GM23338 (cell line): ENCODE data around the gene COX8A.

Experiments
- CTCF ChIP-seq, 2 experiments: fragments of 200-600 bp in 1 of 2; sonication (generic) in 1 of 2; conservative IDR thresholded peaks; 2 replicates each; pipeline versions ENCODE4 v1.5.1 to v1.6.1; 2016 to 2017; ENCODE audit warnings: antibody characterized with exemption in 2 of 2, low read depth in 2 of 2, mild to moderate bottlenecking in 2 of 2, moderate library complexity in 1 of 2
- POLR2AphosphoS5 ChIP-seq: IDR thresholded peaks from 2 replicates; pipeline ENCODE4 v1.6.1; 2016; ENCODE audit warnings: antibody characterized with exemption, low read depth

DNA sequence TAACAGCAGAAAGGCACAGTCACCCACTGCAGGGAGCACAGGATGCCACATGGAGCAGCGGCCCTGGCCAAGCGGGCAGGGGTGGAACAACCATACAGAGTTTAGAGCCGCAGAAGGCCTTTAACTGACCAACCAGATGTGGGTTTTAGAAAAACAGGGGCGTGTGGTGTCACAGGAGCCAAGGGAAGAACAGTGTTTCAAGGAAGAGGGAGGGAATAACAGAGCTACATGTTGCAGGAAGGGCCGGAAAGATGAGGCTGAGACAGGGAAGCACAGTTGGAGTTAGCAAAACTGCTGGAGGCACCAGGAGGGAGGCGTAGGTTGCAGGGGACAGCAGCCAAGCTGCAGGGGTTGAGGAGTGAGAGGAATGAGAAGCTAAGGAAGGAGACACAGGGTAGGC lies 43.4 kb upstream of the COX8A start:
- TF ChIP-seq CTCF (conservative IDR thresholded peaks at IDR 0.05; ENCODE audit: low read depth in 2 of 2): no peak
- TF ChIP-seq POLR2AphosphoS5: no peak
